Effector CD8-positive, alpha-beta T cell (primary cell): ENCODE data around the gene ZNF385B.
"Not testable (repeated sequence)": the region's sequence is repeated elsewhere in the genome, so short reads cannot be mapped to it uniquely, and the experiment has no call there.

Experiments used
- DNase-seq: peaks from one replicate; lab custom pipeline; 2025; lab: John Stamatoyannopoulos, UW
- total RNA-seq, 4 experiments: gene quantifications; one replicate each; lab custom pipeline; 2026; lab: John Stamatoyannopoulos, UW

ZNF385B gene
- 0 to 0.72 (median 0.14) reads per million in 4 experiments for total RNA-seq

DNA sequence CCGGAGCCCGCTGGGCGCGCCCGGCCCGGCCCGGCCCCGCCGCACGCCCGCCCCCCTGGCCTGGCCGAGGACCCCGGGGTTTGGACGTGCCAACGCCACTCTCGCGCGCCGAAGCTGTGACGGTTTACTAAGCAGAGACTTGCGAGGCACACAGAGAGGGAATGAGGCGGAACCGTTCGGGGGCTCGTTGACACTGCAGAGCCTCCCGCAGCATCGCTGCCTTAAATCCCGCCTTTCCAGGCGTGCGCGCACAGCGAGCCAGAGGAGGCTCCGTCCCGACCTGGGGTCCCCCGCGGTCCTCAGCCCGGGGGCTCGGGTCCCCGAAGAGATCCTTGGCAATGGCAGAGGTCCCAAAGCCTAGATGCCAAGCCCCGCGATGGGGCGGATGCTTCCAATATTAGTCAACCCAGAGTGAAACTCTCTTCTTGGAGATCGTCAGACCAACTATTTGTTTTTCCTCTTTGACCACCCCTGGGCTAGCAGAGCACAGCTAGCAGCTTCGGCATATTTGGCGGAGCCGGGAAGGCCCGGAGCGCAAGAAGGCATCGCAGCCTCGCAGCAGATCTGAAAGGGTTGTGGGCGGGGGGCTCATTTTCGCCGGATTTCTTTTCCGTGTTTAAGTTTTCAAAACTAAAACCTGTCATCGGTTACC is at the start of gene ZNF385B:
ZNF385B (minus strand) TSS at position 197 of the 652 bp plus-strand sequence.
- no peak for DNase-seq

DNA sequence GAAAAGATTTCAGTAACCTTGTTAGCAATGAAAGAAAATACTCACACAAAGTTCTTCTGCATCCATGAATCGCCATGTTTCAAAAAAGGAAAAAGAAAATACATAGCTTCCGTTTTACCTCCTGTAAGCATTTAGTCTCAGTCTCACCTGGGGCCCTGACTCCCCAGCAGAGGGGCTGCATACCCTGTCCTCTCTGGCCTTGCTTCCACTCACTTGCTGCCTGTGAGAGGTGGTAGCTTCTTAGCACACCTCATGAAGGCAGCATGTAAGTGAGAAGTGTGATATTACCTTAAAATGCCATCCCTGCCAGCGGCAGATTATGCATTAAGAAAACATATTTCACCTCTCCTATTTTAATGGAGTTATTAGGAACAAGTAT is 49.3 kb upstream of the ZNF385B start:
- DNase-seq = no peak

DNA sequence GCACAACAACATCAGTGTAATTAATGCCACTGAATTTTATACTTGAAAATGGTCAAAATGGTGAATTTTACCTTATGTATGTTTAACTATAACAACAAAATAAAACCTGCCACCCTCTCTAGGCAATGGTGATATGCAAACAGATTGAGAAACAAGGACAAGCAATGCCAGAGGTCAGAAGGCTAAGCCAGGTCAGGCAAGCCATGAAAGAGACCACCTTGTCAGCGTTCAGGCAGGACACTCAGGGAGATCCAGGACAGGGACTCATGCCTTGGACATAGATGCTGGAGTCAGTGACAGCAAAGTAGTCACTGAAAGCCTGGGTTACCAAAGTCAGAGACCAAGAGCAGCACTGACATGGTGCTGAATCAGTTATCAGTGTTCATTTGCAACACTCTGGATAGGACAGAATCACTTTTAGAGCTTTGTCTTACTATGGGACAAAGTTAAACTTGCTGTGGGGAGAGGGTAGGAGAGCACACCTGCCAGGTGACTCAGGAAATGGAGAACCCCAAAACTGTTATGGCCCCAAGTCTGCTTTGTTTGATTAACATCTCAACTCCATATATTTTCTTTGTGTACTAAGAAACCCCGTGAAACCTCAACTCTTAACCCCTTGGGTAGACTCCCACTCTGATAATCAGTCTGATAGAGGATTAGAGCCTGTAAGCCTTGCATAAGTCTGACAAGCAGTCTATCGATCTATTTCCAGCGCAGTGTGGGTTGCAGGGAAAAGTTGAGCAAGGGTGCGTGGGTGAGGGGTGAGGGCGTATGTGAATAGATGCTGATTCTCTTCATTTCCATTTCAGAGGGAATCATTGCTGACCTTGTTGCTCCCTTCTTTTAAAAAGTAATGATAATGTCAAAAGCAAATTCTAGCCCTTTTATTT is 48.7 kb upstream of the ZNF385B start:
- DNase-seq = no peak

DNA sequence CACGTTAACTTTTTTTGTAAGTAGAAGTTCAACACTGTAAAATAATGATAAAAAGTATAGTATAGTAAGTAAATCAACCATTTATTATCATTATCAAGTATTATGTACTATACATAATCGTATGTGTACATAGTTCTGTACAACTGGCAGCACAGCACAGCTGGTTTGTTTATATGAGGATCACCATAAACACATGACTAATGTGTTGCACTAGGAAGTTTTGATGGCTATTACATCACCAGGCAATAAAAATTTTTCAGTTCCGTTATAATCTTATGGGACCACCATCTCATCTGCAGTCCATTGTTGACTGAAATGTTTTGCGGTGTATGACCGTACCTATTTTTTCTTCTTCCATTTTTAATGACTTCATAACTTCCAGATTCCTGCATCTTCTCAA is 39.2 kb upstream of the ZNF385B start:
- DNase-seq = no peak

DNA sequence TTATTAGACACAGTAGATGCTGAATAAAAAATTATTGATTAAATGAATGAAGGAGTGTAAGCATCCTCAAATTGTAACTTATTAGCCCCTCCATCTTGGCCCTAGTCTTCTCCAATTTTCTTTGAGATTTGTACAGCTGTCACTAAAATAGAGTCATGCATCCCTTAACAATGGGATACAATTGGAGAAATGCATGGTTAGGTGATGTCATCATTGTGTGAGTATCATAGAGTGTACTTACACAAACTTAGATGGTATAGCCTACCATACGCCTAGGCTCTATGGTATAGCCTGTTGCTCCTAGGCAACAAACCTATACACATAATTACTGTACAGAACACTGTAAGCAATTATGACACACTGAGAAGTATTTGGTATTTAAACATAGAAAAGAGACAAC is 38.3 kb upstream of the ZNF385B start:
- DNase-seq = no peak

DNA sequence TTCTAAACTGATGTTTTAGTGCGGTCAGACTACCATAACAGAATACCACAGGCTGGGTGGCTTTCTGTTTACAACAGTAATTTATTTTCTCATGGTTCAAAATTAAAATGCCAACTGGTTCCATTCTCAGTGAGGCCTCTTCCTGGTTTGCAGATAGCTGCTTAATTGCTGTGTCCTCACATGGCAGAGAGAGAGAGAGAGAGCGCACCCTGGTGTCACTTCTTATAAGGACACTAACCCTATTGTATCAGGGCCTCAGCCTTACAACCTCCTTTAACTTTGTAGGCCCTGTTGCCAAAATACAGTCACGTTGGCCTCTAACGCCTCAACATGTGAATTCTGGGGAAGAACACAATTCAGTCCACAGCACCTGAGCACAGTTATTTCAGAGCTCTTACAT is 37.5 kb upstream of the ZNF385B start:
- DNase-seq = no peak

DNA sequence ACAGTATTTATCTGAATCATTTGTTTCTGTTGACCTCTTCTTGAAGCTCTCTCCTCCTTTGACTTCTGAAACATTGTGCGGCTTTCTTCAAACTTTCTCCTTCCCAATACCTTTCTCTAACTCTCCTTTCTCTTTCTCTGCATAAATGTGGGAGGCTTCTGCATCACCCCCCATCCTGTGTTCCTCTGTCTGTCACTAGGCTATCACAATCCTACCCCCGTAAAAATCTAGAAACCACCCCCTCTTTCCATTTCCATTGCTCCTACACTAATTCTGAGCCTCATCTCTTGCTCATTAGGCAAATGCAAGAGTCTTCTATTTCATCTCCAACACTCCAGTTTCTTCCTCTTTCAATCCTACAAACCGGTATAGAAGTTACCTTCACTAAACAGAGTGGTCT is 32.2 kb upstream of the ZNF385B start:
- no peak for DNase-seq

DNA sequence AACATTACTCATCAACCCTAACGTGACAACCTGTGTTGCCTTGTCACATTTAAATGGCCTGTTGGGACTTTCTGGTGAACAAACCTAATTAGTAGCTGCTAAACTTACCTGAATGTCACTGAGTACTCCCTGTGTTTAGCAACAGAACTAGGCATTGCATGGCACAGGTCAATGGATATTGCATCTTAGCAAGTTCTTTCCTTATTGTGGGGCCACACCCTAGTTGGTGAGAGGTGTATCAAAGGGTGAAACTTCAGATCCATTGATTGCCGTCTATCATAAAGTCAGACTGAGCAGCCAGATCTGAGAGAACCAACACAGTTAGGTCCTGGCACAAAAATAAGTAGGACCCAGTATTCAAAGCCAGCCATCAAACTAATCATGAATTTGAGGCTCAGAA is 29.8 kb upstream of the ZNF385B start:
- DNase-seq = no peak

DNA sequence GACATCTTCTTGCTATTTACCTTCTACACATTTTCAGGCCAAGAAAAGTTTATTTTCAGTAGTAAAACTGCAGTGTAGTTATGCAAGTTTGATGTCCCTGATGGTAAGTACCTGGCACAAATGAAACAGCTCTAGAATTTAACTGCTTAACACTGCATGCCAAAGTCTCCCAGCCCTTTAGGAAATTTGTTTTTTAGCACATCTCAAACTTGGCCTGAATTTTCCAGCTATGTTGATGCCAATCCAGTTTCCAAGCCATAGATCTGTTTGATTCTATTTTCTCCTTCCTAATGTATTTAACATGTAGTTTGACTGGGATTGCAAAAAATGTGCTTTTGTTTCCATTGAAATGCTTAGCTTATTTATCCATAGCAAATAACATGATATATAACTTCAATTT is 29.3 kb upstream of the ZNF385B start:
- DNase-seq = no peak

DNA sequence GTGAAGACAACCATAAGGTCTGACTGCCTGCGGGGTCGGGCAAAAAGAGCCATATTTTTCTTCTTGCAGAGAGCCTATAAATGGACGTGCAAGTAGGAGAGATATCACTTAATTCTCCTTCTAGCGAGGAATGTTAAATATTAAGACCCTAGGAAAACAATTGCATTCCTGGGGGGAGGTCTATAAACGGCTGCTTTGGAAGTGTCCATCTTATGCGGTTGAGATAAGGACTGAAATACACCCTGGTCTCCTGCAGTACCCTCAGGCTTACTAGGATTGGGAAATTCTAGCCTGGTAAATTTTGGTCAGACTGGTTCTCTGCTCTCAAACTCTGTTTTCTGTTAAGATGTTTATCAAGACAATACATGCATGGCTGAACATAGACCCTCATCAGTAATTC is 27.2 kb upstream of the ZNF385B start:
- not testable (repeated sequence) for DNase-seq

DNA sequence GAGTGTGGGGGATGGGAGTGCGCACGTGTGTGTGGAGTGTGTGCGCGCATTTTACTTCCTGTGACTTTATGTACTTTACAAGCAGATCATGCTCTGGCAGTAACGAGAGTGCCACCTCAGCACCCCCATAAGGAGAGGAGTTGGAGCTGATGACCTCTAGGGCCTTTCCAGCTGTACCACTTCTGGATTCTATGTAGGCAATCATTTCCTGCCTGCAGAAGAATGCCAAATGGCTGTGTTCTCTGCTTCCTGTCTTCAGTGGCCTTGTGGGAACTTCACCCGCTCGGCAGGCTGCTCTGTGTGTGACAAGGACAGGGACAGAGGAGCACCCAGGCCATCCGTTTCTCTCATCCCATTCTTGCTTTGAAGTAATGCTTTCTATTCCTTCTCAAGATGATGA is 22.8 kb upstream of the ZNF385B start:
- no peak for DNase-seq

DNA sequence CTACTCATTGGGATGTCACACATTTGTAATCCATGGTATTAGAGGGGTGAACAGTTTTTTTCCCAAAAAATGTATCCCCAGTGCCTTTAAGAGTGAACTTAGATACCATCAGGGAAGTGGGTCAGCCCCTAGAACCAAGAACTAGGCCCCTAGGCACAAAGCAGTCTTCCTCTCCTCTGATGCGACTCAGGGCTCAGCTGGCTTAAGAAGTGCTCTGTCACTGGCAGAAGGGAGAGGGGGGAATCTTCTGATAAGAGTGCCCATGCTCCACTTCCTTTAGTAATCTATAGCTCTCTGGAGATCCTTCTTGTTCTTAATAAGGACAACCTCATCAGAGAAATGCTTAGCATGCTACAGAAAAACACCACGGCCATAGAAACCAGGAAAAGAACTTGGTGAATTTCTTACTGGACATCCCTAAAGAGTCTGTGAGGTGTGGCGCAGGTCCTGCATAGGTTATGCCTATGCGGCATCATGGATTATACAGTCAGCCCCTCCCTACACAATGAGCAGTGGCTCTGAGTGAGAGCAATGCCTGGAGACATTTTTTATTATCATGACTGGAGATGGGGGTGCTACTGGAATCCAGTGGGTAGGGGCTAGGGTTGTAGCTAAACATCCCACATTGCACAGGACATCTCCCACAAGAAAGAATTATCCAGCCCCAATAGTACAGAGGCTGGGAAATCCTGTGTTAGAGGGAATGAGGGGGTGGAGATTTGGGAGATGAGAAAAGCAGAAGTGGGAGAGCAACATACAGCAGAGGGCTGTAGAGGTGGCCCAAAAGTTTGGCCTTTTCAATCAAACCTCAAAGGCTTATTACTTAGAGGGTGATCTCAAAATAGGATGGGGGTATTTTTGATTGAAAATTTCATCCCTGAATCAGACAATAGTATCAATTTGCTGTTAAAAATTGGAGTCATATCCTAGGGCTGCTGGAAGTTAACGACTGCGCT is 21.7 kb upstream of the ZNF385B start:
- DNase-seq = no peak

DNA sequence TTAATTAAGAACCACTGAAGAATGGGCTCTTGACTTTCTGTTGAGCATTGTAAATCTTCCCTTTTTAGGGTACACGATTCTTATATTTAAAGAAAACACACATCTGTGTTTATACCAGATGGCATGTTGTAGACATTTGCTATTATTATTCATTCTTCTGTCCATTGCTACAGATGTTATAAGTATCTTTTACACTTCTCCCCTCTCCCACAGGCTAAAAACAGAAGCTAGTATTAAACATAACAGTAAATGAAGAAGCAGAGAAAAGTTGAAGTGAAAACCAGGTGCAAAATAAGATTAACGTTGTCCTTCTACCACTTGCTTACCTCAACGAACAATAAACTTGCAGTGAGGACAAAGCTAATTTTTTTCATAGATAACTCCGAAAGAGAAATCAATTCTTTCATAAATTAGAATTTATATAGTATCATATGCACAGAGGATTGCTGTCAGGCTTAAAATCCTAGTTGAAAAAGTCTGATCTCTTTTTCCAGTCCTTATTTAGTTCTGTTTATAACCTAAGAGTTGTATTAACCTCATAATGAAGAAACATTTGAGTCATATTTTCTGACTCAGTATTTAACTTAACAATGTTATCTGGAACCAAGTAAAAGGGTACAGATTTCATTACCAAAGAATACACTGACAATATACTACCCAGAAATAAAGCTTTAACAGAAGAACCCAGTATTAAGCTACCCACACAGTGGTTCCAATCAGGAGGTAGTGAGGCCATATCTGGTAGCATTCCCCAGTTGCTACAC is 16.4 kb upstream of the ZNF385B start:
- no peak for DNase-seq

DNA sequence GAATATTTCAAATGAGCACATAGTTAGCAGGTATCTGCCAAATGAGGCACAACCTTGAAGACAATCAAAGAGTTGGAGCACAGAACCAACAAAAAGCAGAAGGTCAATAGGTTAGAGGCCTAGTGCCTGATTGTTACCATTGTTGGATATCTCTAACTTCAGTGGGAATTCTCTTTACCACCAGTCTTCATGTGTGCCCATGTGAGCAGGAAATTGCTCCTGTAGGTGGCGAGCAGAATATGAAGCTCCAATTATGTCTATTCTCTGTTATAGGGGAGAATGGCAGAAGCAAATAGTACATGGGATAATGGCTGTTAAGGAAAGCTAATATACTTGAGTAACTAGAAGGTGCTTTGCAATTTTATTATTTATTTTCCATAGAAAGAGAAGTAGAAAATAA is 14.9 kb upstream of the ZNF385B start:
- DNase-seq = no peak

DNA sequence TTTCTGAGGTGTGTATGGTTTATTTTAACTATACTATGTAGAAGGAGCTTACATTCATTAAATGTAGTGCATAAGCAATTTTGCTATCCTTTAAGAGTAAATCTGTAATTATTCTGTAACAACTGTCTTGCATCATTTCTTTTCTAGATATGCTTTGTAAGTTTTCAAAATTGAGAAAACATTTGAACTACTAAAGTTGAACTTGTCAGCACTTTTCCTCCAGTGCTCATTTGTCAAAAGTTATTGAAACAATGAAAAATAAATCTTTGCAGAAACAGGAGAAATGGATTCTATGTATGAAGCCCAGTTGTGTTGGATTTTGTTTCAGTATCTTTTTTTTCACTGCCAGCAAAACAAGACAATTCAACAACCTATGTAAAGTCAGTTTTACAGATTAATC is 14.5 kb upstream of the ZNF385B start:
- no peak for DNase-seq

DNA sequence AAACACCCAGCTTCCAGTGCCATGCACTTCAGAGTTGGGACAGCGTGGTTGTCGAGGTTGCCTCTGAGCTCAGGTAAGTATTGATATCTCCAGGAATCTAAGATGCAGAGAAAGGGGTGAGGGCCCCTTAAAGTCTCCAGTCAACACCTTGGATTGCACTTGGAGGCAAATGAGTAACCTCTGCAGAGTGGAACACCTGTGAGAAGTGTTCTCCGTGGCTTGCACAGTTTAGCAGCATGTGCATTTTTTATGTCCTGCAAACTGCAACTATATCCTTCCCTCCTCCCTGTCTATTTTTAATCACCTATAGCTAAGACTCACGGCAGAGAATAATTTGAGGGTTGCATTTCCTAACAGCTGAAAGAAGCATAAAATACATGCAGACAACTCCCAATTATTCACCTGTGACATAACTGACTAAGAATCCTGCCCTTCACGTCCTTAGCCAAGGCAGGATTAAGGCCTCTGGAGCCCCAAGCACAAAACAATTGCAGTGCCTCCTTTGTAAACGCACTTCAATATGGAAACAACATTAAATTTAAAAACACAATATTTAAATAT is 1.6 kb upstream of the ZNF385B start:
- DNase-seq = no peak

DNA sequence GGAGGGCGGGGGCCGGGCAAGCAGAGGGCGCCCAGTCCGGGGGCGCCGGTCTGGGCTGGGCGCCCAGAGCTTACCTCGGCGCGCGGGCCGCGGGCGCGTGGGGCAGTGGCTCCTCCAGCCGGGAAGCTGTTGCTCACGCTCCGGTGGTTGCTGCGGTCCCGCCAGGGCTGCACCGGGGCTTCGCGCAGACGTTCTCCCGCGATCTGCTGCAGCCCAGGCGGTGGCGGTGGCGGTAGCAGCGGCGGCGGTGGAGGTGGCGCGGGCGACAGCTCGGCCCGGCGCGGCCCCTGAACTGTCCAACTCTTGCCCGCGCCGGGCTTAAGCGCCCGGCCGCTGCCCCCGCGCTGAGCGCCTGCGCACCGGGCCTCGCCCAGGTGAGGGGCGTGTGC is 391 bp downstream of the ZNF385B start:
- DNase-seq = no peak

DNA sequence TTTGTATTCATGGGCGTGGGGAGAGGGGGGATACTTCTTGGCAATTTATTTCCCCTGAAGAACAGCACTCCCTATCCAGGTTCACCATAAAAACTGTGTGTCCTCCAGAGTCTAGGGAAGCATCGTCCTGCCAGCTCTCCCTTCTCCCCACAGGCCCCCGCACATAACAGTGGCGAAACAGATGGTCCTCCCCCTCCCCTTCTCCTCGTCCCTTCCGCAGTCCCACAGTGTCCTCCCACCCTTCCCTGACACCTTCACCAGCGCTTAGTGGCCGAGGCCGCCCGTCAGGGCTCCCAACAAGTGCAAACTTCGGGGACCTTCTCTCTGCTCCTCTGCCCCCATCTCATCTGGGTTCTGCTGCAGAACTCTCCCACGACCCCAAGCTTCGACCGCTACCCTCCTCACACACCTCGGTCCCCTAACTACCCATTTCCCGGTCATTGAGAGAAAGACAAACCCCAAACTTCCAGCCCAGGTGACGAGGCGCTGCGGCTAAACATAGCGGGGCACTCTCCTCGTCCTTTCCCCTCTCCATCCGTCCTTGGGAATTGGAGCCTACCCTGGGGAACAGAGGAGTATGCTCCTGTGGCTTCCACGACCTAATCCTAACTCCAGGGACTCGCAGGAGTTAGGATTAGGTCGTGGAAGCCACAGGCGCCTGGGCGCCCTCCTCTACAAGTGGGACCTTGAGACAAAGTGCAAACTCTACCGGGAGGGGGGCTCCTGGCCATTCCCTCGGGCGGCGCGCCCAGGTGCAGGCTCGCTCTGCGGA is 971 bp downstream of the ZNF385B start:
- DNase-seq = no peak

DNA sequence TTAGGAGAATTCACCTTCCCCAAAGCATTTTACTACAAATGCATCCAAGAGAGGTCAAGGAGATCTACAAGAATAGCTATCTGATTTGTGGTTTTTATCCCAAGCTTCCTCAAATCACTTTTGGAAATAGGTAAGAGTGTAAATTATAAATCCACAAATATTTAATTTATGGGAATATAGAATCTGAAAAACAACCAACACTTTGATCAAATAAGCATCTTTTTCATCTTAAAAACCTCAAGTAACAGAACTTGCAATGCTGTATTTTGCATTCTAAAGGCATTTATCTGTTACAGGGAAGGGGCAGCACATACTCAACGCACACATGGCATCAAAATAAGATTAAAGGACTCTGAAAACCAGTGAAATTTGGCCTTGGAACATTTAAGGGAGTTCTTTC is 1.9 kb downstream of the ZNF385B start:
- DNase-seq = no peak

DNA sequence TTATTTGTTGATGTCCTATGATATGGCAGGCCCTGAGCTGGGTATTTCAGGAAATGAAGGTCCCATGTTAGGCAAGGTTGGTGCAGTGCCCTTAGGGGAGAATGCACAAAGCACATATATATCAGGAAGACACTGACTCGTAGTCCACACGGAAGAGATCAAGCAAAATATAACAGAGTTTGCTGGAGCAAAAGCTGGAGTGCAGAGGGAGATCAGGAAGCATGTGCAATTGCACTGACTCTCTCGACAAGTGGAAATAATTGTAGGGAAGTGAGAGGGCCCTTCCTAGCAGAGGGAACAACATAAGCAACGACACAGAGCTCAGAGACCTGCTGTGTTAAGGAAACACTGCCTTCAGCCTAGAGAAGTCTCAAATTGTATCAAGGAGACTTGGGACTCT is 4.2 kb downstream of the ZNF385B start:
- DNase-seq = no peak
